Left hindlimb (tissue), 1 donor: Measurements from ENCODE around the gene VWF.

Experiments used
- DNase-seq: peaks from one replicate; pipeline ENCODE4 v3.0.0-alpha.2; 2018

Gene VWF

DNA sequence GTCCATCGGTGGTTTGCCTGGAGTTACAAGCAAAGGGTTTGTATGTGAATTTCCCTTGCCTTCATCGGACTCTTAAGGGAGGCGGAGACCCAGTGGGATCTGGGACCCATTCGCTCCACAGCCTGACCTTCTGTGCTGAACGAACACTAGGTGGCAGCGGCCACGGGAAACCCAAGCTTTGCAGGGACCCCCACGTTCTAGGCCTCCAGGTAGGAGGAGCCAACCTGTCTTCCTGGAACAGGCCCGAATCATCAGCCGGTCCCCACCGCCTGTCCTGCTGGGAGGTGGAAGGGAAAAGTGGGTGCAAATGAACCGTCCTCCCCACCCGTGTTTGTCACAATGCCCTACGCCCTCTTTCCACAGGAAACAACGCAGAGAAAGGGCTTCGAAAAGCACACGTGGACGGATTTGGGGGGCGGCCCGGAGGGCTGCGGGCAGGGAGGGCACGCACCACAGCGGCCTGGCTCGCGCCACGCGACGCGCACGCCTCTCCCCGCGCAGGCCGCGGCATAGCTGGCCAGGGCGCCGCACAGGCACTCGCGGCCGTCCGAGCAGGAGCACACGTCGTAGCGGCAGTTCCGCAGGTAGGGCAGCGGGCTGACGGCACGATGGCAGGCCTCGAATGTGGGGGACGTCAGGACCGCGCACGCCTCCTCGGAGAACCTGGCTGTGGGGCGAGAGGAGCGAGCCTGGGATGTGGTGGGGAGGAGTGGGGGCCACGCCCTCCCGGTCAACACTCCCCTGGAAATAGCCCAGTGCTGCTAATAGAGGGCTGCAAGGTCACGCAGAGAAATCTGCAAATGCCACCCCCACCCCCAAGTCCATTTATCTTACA is 67.8 kb downstream of the VWF start:
- DNase-seq, result no peak

DNA sequence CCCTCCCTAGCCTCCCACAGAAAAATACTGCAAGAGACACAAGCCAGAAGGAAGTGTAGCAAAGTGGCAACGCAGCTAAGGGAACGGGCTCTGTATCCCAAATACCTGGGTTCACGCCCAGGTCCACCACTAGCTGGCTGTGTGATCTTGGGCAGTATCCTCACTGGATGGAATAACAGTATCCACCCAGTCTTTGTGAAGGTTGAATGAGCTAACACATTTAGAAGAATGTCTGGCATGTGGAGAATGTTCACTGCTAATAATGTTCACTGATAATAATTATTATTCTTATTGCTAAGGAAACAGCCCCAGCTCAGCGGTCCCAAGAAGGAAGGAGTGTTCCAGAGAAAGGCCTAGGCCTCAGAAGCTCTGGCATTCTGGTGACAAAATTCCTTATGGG is 70.9 kb downstream of the VWF start:
- DNase-seq, result no peak

DNA sequence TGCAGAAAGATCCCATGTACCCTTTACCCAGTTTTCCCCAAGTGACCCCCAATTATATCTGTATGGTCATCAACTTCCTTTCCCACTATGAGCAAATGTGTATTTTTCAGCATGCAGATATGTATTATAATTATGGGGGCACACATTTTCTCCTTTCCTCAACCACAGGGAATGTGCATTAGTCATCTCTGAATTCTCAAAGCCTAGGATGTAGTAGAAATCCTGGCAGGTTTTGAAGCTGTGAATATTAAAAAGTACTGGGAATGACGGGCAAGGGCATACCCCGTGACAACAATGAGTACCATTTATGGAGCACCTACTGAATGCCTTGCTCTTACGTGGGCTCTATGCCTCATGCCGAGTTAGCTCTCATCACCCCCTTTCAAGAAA is 71.5 kb downstream of the VWF start:
- DNase-seq, result no peak

DNA sequence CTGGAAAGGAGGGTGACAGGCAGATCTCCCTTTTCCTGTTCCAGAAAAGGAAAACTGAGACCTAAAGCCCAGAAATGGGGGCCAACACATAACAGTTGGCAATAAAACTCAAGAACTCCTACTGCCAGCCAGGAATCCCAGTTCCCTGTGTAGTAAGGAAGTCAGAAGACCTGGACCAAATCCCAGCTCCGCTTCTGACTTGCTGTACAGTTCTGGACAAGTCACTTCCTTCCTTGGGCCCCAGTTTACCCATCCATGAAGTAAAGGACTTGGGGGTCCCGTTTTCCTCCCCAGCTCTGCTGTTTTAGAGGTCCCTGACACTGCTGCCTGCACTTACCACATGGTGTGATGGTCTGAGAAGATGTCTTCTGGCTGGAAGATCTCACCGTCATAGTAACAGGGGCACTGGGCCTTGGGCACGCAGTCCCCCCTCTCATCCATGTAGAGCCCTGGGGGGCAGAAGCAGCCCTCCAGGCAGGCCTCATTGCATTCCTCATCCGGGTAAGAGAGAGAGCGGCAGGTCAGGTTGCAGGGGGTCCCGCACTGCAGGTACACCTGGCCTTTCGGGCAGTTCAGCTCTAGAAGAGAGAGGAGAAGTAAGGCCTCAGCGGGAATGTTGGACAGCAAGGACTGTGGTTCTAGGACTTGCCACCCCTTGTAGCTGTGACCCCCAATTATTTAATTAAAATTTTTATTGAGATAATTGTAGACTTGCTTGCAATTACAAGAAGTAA is 72.1 kb downstream of the VWF start:
- no peak for DNase-seq

DNA sequence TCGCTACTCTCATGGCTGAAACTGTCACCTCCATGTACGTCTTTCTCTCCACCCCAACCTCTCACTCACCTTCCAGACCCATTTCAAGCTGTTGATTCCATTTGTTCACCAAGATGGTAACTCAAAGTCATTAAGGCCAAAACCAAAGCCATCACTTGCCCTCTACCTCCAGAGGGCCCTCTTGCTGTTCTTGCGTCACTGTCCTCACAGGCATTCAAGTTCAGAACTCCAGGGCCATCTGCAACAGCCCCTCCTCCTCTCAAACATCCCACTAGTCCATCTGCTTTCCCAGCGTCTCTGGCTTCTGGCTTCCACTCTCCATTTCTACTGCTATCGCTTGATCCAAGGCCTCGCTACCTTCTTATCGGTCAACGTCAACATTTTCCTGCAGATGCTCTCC is 74.5 kb downstream of the VWF start:
- DNase-seq, result no peak

DNA sequence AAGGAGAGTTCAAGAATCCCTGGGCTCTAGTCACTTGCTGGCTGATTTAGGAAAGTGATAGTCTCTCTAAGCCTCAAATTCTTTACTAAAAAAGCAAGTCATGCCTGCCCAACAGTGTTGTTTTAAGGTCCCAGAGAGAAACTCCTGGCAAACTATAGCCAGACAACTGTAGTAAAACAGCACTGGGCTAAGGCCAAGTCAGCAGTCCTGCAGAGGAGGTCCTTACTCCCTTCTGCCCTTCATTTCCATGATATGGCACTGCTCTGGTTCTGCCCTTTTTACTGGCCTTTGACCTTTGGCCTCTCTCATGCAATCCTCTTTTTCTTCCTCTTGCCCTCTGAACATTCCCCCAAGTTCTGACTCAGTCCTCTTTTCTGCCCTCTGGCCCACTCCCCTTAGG is 74.9 kb downstream of the VWF start:
- no peak for DNase-seq

DNA sequence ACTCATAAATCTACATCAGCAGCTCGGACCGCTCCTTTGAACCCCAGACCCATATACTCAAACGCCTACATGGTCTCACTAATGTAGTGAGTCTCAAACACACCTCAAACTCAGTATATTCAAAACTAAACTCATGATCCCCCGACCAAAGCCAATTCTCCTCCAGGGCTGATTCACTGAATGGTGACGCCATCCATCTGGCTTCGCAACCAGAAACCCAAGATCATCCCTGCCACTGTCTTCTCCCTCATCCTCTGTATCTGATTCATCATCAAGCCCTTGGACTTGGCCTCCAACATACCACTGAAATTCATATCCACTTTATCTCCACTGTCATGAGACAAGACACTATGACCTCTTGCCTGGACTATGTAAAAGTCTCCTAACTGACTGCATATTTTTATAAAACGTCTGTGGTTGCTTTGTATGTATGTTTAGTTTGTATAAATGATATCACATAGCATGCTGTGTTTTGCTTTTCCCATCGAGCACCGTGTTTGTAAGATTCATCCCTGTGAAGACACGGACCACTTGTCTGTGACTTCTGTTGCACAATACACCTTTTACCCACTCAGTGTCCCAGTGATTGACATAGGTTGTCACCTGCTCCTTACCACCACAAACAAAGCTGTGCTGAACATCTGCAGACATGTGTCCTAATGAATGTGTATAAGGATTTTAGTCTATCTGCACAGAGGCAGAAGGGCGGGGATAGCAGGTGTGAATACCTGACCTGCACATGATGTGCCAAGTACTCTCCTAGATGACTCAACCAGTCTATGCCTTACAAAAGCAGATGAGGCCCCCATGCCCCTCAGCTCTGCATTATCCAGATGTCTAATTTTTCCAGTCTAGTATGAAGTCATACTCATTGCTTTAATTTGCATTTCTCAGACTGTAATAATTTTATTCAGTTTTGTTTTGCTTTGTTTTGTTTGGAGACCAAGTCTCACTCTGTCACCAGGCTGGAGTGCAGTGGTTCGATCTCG is 76.9 kb downstream of the VWF start:
- no peak for DNase-seq

DNA sequence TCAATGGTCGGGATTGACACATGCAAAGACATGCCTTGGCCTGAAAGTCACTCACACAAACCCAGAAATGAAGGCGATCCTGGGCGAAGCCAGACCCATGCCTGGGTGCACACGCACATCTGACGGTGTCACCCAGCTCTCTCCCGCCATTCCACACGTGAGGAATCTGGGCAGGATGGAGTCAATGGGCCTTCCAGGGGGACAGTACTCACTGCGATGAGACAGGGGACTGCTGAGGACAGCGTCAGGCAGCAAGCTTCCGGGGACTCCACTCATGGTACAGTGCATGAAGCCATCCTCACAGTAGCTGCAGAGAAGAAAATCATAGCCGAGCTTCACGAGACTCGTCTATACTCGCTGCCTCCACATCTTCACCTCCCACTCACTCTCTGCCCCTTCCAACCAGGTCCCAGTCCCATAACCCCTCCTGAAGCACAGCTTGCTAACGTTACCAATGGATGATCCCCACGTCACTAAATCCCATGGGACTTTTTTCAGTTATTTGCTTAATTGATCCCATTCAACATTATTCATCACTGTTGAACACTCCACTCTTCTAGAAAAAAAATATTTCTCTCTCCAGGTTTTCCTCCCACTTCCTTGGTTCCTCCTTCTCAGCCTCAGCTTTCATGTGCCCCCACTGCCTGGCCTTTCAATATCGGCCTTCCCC is 77.8 kb downstream of the VWF start:
- DNase-seq, result no peak

DNA sequence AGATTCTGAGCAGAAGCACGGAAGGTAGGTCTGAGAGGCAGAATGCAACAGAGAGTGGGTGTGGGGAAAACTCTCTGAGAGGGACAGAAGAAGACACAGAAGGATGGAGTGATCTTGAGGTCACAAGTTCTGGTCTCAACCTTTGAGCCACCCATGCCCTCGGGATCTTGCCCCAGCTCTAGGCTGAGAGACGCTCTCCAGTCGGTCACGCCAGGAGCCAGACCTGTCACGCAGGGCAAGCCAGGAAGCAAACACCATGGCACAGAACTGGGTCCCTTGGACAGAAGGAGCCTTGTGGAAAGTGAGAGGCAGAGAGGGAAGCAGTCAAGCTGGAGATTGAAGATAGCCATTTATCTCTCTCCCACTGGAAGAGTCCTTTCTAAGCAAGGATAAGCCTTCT is 79.0 kb downstream of the VWF start:
- no peak for DNase-seq

DNA sequence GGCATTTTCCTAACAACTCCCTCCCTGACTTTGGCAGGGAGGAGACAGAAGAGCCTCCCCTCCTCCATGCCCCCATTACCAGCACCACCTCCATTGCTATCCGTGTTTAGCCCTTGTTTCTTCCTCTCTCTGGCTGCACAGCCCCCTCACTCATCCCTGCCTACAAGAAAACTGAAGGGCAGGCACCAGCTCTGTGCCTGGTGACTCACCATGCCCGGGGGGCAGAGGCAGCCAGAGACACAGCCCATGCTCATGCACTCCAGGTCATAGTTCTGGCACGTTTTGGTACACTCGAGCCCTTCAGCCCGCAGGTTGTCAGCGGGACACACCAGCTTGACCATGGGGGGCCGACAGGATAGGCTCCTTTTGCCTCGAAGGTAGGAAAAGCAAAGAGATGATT is 80.4 kb downstream of the VWF start:
- DNase-seq, result no peak

DNA sequence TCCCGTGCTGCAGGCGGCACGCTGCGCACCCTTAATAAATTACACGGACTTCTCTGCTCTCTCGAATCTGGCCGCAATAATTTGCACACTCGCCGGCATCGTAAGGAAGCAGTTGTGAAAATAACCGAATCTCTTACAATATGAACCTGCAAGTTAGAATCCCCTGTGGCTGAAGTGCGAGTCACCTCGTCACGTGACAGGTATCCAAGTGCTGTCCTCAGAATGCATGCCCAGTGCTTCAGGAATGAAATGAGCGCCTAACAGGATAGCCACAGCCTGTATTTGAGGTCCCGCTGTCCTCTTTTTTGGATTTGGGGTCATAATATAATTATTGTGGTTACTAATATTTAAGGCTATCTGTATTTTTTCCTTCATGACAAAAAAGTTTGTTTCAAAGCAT is 82.0 kb downstream of the VWF start:
- no peak for DNase-seq

DNA sequence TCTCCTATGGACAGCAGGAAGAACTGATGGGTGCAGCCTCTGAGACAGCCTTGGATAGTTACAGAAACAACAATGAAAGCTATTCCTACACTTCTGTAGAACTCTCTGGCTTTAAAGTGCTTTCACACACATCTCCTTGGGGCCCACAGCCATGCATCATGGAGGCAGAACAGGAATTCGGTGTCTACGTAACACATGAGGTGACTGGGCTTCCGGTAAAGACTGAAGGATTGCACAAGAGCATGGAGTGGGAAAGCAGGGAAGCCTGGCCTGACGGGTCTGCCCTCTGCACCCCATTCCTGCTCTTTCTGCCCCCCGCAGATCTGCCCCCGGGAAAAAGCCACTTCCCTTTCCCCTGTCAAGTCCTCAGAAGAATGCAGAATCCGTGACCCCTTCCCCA is 82.6 kb downstream of the VWF start:
- no peak for DNase-seq

DNA sequence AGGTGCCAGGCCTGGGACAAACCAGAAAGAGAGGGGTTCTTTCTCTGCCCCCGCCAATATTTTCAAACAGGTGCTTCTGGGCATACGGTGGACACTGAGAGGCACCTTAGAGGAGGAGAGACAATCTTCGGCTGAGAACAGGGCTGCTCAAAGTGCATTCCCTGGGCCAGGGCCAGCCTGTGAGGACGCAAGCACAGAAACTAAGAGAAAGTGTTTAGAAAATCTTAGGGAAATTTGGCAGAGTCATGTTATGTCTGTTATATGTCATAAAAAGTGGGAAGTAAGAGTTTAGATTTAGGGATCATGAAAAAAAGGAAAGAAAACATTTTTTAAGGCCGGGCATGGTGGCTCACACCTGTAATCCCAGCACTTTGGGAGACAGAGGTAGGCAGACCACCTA is 83.7 kb downstream of the VWF start:
- DNase-seq, result no peak

DNA sequence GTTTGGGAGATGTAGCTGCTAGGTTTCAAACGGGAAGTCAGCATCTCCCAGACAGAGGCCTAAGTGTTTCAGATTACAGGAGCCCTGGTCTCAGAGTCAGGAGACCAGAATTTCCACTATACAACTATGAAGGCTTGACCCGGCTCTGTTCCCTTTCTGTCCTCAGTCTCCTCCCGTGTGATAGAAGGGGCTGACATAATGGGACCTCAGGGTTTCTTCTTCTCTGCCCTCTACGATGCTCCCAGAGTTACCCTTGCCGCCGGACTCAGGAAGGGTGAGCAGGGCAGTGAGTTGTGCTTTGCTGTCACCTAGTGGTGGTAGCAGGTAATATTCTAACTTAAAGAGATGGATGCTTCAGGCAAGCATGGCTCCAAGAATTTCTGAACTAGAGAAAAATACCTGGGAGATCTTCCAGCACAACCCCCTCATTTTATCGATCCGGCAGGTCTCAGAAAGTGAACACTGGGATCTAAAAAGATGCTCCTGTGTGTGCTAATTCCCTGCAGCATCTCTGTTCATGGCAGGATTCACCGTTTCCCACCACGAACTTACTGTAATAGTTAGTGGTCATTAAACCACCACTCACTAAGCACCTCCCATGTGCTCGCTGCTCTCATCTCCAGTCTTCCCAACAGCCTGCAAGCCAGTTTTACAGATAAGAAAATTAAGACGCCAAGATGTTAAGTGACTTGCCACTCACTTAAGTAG is 84.4 kb downstream of the VWF start:
- peak; percentile 73 for DNase-seq

DNA sequence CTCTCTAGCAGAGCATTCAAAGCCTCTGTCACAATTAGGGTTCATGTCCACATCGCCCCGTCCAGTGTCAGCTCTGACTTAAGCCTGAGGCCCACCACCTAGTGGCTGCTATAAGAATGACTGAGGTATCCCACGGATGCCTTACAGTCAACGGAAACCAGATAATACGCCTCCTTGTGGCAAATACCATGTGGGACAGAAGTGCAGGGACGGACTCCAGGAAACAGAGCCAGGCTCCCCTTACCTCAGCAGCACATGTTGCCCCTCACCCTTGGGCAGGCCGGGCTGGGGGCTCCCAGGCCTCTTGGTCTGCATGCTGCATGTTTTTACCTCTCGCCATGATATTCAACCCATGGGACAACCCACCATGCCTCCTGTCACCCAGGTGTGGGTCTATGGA is 86.3 kb downstream of the VWF start:
- peak; percentile 46 for DNase-seq

DNA sequence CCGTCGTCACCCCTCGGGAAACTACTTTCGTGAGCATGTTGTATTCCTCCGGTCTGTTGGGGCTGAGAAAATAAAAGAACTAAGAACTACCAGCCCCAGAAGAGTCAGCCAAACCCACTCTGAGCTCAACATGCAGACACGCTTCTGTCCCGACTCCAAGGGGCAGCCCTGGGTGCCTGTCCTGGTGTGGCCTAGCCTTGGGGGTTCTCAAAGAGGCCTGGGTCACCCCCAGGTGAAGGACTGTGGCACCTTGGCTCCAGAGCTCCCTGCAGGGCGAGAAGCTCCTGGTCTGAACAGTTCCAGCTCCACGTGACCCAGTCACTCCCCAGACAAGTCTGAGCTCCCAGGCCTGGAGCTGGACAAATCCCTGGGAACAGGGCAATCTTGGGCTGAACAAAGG is 87.0 kb downstream of the VWF start:
- DNase-seq, result no peak

DNA sequence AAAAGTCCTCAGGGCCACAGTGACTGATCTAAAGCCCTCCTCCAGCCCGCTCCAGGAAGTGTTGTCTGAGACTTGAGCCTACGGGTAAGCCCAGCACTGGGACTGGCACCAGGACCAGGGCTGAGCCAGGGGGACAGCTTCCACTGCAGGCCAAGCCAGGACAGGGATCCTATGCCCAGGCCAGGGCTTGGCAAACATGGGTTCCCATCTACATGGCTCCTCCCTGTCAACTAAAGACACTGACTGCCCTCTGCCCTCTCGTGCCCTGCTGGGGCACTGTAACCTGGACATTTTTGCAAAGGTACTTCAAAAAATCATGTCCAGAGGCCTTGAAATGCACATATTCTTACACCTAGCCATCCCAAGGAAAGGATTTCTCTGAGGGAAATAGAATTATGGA is 88.0 kb downstream of the VWF start:
- DNase-seq, result no peak

DNA sequence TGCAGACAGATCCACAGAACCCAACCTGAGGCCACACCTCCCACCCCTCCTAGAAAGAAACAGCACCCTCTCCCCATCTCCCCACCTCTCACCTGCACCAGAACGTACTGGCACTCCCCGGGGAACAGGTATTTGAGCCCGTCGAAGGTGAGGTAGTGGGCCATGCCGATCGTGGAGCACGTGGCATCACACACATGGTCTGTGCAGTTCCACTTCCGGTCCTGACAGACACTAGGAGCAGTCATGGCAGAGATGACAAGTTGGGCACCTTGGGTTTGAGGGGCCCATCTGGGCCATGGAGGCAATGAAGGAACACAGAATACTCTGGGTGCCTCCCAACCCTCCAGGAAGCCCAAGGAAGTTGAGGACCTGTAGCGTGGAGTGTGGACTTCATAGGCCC is 89.9 kb downstream of the VWF start:
- DNase-seq, result no peak

DNA sequence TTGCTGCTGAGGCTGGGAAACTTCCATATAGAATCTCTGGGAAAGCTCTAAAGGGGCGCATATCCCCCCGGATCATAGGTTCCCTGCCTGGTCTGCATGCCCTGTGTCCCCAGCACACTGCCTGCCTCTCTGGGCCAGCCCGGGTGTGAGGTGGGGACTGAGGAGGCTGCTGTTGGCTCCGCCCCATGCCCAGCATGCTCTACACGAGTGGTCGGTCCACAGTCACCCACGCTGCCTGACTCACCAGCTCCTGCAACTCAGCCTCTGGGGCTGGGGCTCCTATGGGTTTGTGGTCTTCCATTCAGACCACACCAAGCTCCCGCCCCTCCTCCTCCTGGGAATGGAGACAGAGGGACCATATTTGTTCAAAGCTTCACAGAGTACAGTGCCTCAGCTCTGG is 90.9 kb downstream of the VWF start:
- no peak for DNase-seq

DNA sequence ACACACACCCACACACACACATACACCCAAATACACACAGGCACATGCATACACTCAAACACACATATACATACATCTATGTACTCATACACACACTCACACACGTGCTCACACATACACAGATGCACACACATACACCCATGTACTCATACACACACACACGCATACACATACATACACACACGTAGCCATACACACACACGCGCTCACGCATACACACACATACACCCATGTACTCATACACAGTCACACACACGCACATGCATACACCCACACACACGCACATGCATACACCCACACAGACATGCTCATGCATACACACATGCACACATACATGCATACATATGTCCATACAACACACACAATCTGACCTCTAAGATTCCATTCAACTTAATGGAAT is 91.7 kb downstream of the VWF start:
- no peak for DNase-seq

DNA sequence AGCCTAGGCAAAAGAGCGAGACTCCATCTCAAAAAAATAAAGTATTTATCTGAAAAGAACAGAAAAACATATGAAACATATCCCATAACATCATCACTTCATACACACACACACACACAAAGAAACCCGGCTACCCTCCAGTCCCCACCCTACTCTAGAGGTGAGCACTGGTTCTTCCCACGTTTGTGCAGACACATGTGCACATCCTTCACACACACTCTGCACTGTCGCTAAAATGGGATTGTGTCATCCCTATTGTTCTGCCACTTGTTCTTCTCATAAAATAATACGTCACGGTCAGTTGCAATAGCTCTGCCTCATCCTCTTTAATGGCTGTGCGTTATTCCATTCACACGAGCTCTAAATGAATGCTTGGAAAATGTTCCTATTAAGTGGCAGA is 93.5 kb downstream of the VWF start:
- DNase-seq, result no peak

DNA sequence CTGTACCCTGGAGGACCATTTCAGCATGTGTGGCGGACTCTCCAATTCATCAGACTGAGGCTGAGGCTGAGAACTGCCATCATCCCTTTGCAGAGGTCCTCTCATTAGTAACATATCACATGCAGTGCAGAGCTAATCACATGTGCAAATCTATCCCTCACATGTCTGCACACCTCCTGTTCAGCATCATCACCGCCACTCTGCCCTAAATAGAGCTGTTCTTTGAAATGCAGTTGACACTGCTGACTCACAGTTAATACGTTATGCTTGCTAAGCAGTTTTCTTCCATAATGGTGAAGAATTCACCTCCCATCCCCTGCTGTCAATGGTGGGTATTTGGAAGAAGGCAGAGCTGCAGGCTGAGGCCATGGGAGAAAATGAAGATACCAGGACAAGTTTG is 94.4 kb downstream of the VWF start:
- no peak for DNase-seq
